Stimulated activated CD8-positive, alpha-beta memory T cell treated with anti-CD3 and anti-CD28 coated beads, Interleukin-7, amount 100 ng/mL, for 48 hours (primary cell): ENCODE data around the gene PNISR.

Experiments used
- DNase-seq, 2 donors: peaks; one replicate each; pipeline ENCODE4 v3.0.0-alpha.2; 2020; ENCODE audit warnings: low read depth in 1 of 2; ENCODE audit errors: extremely low read depth in 1 of 2

Gene PNISR

DNA sequence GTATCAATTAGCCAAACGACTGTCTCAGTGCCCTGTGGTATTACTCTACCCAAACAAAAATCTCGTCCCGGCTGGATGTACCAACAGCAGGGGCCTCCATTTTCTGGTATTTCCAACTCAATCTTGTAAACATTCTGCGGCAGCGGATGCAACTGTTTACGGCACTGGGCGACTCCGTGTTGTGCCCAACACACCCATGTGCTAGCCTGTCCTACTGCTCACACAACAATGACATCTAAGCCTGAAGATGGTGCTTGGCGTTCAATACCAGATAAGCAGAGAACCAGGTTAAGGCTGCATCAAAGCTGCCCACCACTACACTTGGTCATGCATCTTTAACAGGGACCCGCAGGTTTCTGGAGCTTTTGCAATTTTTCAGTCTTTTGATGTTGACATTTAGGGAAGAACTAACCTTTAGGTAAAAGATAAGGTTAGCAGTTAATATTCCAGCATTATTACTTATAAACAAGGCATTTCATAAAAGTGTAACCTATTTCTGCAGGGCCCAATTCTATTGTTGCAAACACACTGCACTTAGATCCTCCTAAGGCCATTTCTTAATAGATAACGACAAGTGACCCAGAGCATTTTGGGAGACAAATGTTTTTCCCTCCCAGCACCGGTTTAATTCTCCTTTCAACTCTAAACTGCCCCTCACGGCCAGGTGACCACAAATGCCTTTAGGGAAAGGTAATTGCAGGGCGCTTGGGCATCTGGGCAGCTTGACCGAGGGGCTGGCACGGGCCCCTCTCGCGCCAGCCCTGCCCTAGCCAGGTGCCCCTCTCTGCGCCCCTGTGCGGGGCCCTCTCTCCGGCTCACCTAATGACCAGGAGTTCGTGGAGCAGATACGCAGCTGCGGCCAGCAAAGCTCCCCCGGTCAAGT is 76.6 kb downstream of the PNISR start:
- DNase-seq = no peak
